HepG2 (cell line): ENCODE results near the gene ANXA2. TPM values are rescaled to one million over a fixed set of nuclear protein-coding genes. Genes with fewer than 3 reads are reported as not detected.

Experiments
- ATAC-seq: fragments of 200-7000 bp; cut with Tn5 transposase; 3 replicates; pipeline ENCODE4 v1.9.1; 2020; ENCODE audit warnings: mild to moderate bottlenecking, moderate library complexity
- BruUV-seq: library from RNA; stranded (reverse); fragments of 400-500 nt; replicated peaks from 2 replicates; lab custom pipeline; 2021; lab: Mats Ljungman, UMichigan
- CTCF ChIA-PET: fragments of 300-600 bp; formaldehyde crosslinking; extraction: SDS; loops from one replicate; lab custom pipeline; 2021; ENCODE audit warnings: low total read pairs, inconsistent platforms, low intra/inter-chr PET ratio; lab: Yijun Ruan, JAX
- POLR2A ChIA-PET: fragments of 350-600 bp; sonication (Branson Sonifier 250); formaldehyde crosslinking; loops from one replicate; lab custom pipeline; 2020; ENCODE audit warnings: antibody characterized with exemption, inconsistent platforms; lab: Yijun Ruan, JAX
- DNase-seq: peaks from one replicate; pipeline ENCODE4 v3.0.0-alpha.2; 2015; ENCODE audit warnings: low spot score
- FAIRE-seq: peaks from 3 replicates; lab custom pipeline; 2011; peaks lifted over from hg19 to GRCh38; lab: Jason Lieb, UNC
- H2AFZ ChIP-seq: one replicate; pipeline ENCODE4 v1.6.1; 2011; ENCODE audit warnings: low read length, inconsistent platforms
- H3K27ac ChIP-seq: fragments of 300-600 bp; 3 replicates; pipeline ENCODE4 v1.8.0; 2011; ENCODE audit warnings: mixed run types, mild to moderate bottlenecking, mixed read lengths, low read length, inconsistent platforms; ENCODE audit not compliant: insufficient read depth; ENCODE audit errors: extremely low read length
- H3K27me3 ChIP-seq, 2 experiments: fragments of 200-600 bp in 1 of 2; 2 replicates in 1 of 2; 3 replicates in 1 of 2; pipeline versions ENCODE4 v1.6.0 to v1.8.0; 2011; ENCODE audit warnings: low read length in 2 of 2, mild to moderate bottlenecking in 2 of 2, moderate library complexity in 2 of 2, inconsistent platforms in 1 of 2; ENCODE audit not compliant: insufficient read depth in 2 of 2, control insufficient read depth in 1 of 2
- H3K36me3 ChIP-seq, 2 experiments: fragments of 200-600 bp in 1 of 2; replicated peaks in 1 of 2; 2 replicates in 1 of 2; 3 replicates in 1 of 2; pipeline versions ENCODE4 v1.5.1 to v1.8.0; 2011; ENCODE audit warnings: low read length in 2 of 2, inconsistent platforms in 1 of 2; ENCODE audit not compliant: insufficient read depth in 2 of 2, control insufficient read depth in 1 of 2
- H3K4me1 ChIP-seq: 2 replicates; pipeline ENCODE4 v1.5.1; 2012; ENCODE audit warnings: low read length, inconsistent platforms; ENCODE audit not compliant: insufficient read depth
- H3K4me2 ChIP-seq: 2 replicates; pipeline ENCODE4 v1.6.0; 2011; ENCODE audit warnings: low read depth, low read length, inconsistent platforms
- H3K4me3 ChIP-seq, 3 experiments: fragments of 200-600 bp in 1 of 3; sonication (generic), shearing (Covaris generic) in 1 of 3; replicated peaks in 1 of 3; 2 replicates each; pipeline ENCODE4 v1.5.1; 2011 to 2016; ENCODE audit warnings: low read length in 3 of 3, inconsistent platforms in 2 of 3, low read depth in 2 of 3, mild to moderate bottlenecking in 2 of 3, control low read depth in 1 of 3, mixed read lengths in 1 of 3; ENCODE audit not compliant: insufficient read depth in 1 of 3
- H3K79me2 ChIP-seq: one replicate; pipeline ENCODE4 v1.6.1; 2011; ENCODE audit warnings: low read length, inconsistent platforms; ENCODE audit not compliant: insufficient read depth
- H3K9ac ChIP-seq: 2 replicates; pipeline ENCODE4 v1.6.0; 2011; ENCODE audit warnings: mild to moderate bottlenecking, low read depth, low read length, inconsistent platforms; ENCODE audit not compliant: insufficient read depth
- H3K9me3 ChIP-seq: 2 replicates; pipeline ENCODE4 v1.5.1; 2012; ENCODE audit warnings: mild to moderate bottlenecking, low read length
- H4K20me1 ChIP-seq: 2 replicates; pipeline ENCODE4 v1.6.0; 2011; ENCODE audit warnings: inconsistent platforms, mild to moderate bottlenecking, low read length, moderate library complexity; ENCODE audit not compliant: insufficient read depth
- ATF4 ChIP-seq, 2 experiments: fragments of 450-650 bp in 1 of 2; sonication (generic) in 1 of 2; formaldehyde crosslinking; IDR thresholded peaks; 2 replicates each; pipeline versions ENCODE4 v1.5.0 to v1.8.0; 2020 to 2022; ENCODE audit warnings: mild to moderate bottlenecking in 1 of 2, missing genetic modification reagents in 1 of 2
- CBX5 ChIP-seq: sonication (generic); formaldehyde crosslinking; IDR thresholded peaks from 2 replicates; pipeline ENCODE4 v1.4.0; 2020; ENCODE audit warnings: missing genetic modification reagents, borderline replicate concordance
- CSRNP2 ChIP-seq: sonication (generic); formaldehyde crosslinking; conservative IDR thresholded peaks from 2 replicates; pipeline ENCODE4 v1.8.0; 2022; ENCODE audit warnings: low read depth, missing genetic modification reagents
- CTCF ChIP-seq: sonication (generic); formaldehyde crosslinking; IDR thresholded peaks from 2 replicates; pipeline ENCODE4 v1.5.0; 2020; ENCODE audit warnings: mild to moderate bottlenecking, missing genetic modification reagents, moderate library complexity
- GATAD2A ChIP-seq: IDR thresholded peaks from 2 replicates; pipeline ENCODE4 v1.6.1; 2016
- MEIS1 ChIP-seq: sonication (generic); formaldehyde crosslinking; IDR thresholded peaks from 2 replicates; pipeline ENCODE4 v1.9.0; 2021; ENCODE audit warnings: mild to moderate bottlenecking, missing genetic modification reagents, moderate library complexity, borderline replicate concordance
- NRL ChIP-seq: sonication (generic); formaldehyde crosslinking; IDR thresholded peaks from 2 replicates; pipeline ENCODE4 v1.5.0; 2020; ENCODE audit warnings: missing genetic modification reagents, mild to moderate bottlenecking, moderate library complexity, borderline replicate concordance
- PITX1 ChIP-seq: sonication (generic); formaldehyde crosslinking; IDR thresholded peaks from 2 replicates; pipeline ENCODE4 v1.5.1; 2020; ENCODE audit warnings: mild to moderate bottlenecking, missing genetic modification reagents
- RXRB ChIP-seq: IDR thresholded peaks from 2 replicates; pipeline ENCODE4 v1.6.1; 2016; ENCODE audit warnings: borderline replicate concordance, missing genetic modification reagents, missing compliant biosample characterization
- SMAD1 ChIP-seq: sonication (generic); formaldehyde crosslinking; IDR thresholded peaks from 2 replicates; pipeline ENCODE4 v1.4.0; 2020; ENCODE audit warnings: missing genetic modification reagents, low read depth, mild to moderate bottlenecking, borderline replicate concordance
- SMAD9 ChIP-seq: sonication (generic); formaldehyde crosslinking; IDR thresholded peaks from 2 replicates; pipeline ENCODE4 v1.5.1; 2020; ENCODE audit warnings: mild to moderate bottlenecking, missing genetic modification reagents
- STAG1 ChIP-seq: sonication (generic); formaldehyde crosslinking; IDR thresholded peaks from 2 replicates; pipeline ENCODE4 v1.4.0; 2020; ENCODE audit warnings: missing genetic modification reagents
- ZBTB46 ChIP-seq: sonication (generic); formaldehyde crosslinking; IDR thresholded peaks from 2 replicates; pipeline ENCODE4 v1.4.0; 2020; ENCODE audit warnings: mild to moderate bottlenecking, missing genetic modification reagents, borderline replicate concordance
- ZNF136 ChIP-seq: sonication (generic); formaldehyde crosslinking; IDR thresholded peaks from 2 replicates; pipeline ENCODE4 v1.8.1; 2022; ENCODE audit warnings: low read depth, mild to moderate bottlenecking, moderate library complexity, missing genetic modification reagents
- ZNF431 ChIP-seq: sonication (generic); formaldehyde crosslinking; IDR thresholded peaks from 2 replicates; pipeline ENCODE4 v1.9.0; 2022; ENCODE audit warnings: missing genetic modification reagents, low read depth, mild to moderate bottlenecking, borderline replicate concordance
- ZNF552 ChIP-seq: sonication (generic); formaldehyde crosslinking; IDR thresholded peaks from 2 replicates; pipeline ENCODE4 v1.9.0; 2022; ENCODE audit warnings: missing genetic modification reagents, mild to moderate bottlenecking, borderline replicate concordance
- WGBS: methylation state at CpG from one replicate; pipeline ENCODE4 v1.1.6; 2017; ENCODE audit warnings: low lambda C conversion rate; 5-methylcytosine and 5-hydroxymethylcytosine counted together
- in situ Hi-C: cut with HindIII; loops from 2 replicates; pipeline ENCODE4 v1.10.0; 2017; ENCODE audit warnings: low pct_unique_long_range_greater_than_20kb; ENCODE audit not compliant: extremely low pct_ligation_motif_present
- intact Hi-C: fragments of 100-400 bp; cut with micrococcal nuclease; formaldehyde crosslinking; loops from one replicate; pipeline ENCODE4 v1.10.0; 2022; ENCODE audit not compliant: unreplicated experiment
- polyA plus RNA-seq, 8 experiments: library from polyadenylated mRNA; depleted of rRNA in 3 of 8; stranded (reverse) in 7 of 8; unstranded in 1 of 8; fragments of >200 nt; fragmentation: Illumina TruSeq in 4 of 8; extraction: Trizol in 4 of 8; gene quantifications; 2 replicates each; pipeline versions ENCODE4 v1.2.1 to v1.2.3, GENCODE V29; 2011 to 2016; ENCODE audit warnings: low read depth in 4 of 8, missing spikeins in 1 of 8, mixed read lengths in 1 of 8; ENCODE audit not compliant: insufficient read depth in 1 of 8
- total RNA-seq, 5 experiments: library from RNA; depleted of rRNA; stranded (reverse); fragments of >200 nt; fragmentation: Illumina TruSeq; extraction: Trizol; gene quantifications; 2 replicates each; pipeline ENCODE4 v1.2.3, GENCODE V29; 2016; ENCODE audit warnings: low read depth in 1 of 5

ANXA2 gene
- total and polyA plus RNA-seq, 2 of the 13 experiments (the other 11 are each of a cell fraction or from before 2014, with no cell fraction given): 196 to 613 TPM

GRCh38 chr15:60340207-60340921, 57.4 kb downstream of the ANXA2 start:
- CTCF ChIA-PET: no interaction called here
- H3K9me3 ChIP-seq: no peaks in the 10 kb centered on the region
- ATAC-seq (peak; percentile 53), DNase-seq (peak; percentile 31), FAIRE-seq (no peak)
- POLR2A ChIA-PET: interaction anchor here (0.9 kb wide), 1 partner anchor 34 kb away, joined by 3 read pairs; no protein-coding TSS in a partner anchor
- H3K4me1 ChIP-seq: peaks cover 31% of the 10 kb centered on the region
- in situ Hi-C loops: no loop called here
- BruUV-seq: no TSS peak
- H2AFZ ChIP-seq: no peak overlapping the region
- H3K9ac ChIP-seq: 0 out of 2 replicates have a peak overlapping the region, but pooled peaks have one; percentile 8
- H3K4me2 ChIP-seq: peak overlapping the region; percentile 64
- H3K4me3 ChIP-seq: peak overlapping the region in 1 of 3 experiments; percentile 14; a peak in 1 of 6 replicates
- no peaks in the 10 kb centered on the region for H4K20me1 ChIP-seq
- no peaks in the 10 kb centered on the region for H3K36me3 ChIP-seq
- H3K79me2 ChIP-seq: no peaks in the 10 kb centered on the region
- H3K27me3 ChIP-seq: peaks cover 0 to 5% of the 10 kb centered on the region in 2 experiments; a peak in 1 of 5 replicates
- H3K27ac ChIP-seq: no peak overlapping the region
- 24% methylated on average over 9 of the region's 9 CpGs for WGBS
- intact Hi-C loops: no loop called here
- peak; percentile 27; the same call in 1 of the 2 replicates for TF ChIP-seq RXRB
- TF ChIP-seq CBX5: no peak
- no peak for TF ChIP-seq ZBTB46 (CRISPR knock-in tag)
- no peak for TF ChIP-seq ZNF552
- TF ChIP-seq STAG1 (CRISPR knock-in tag): peak; percentile 23; the same call in 1 of the 2 replicates
- no peak for TF ChIP-seq CSRNP2 (CRISPR knock-in tag)
- peak in 1 of 2 experiments; percentile 73; a peak in 2 of 4 replicates for TF ChIP-seq ATF4 (CRISPR knock-in tag; IDR thresholded peaks at IDR 0.05)
- no peak for TF ChIP-seq ZNF136 (CRISPR knock-in tag)
- no peak for TF ChIP-seq PITX1
- TF ChIP-seq SMAD1 (CRISPR knock-in tag): no peak
- no peak for TF ChIP-seq MEIS1 (CRISPR knock-in tag)
- no peak for TF ChIP-seq SMAD9
- no peak for TF ChIP-seq NRL
- TF ChIP-seq GATAD2A (CRISPR knock-in tag): 0 out of 2 replicates have a peak, but pooled peaks have one; percentile 19
- TF ChIP-seq CTCF: peak; percentile 48
- TF ChIP-seq ZNF431 (CRISPR knock-in tag): no peak
